Measurements from ENCODE around the gene PLXNC1. TPM values are rescaled to one million over a fixed set of nuclear protein-coding genes. Genes with fewer than 3 reads are reported as not detected.

Gene PLXNC1
- total RNA-seq, 1 donor from 2014 or later: 28.0 TPM

DNA sequence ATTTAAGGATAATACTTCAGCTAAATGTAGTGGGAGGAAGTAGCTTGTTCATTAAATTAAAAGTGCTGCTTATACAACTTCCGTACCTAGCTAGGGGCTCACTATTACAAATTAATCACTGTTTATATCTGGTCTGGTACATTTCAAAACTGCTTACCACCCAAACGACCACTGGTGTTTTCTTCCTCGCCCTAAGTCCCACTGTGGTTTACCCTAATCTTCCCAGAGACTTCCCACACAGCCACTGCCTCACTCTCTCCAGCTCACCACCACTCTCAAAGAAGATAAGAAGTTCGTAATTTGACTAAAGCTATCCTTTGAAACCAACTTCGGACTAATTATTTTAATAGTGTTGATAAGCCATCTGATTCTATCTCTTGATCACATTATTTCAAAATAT is 62.6 kb downstream of the PLXNC1 start:
- Histone ChIP-seq H3K9me3 (no peaks in the 10 kb centered on the region), H3K27ac (no peak overlapping the region), H3K36me3 (no peaks in the 10 kb centered on the region), H3K4me3 (no peak overlapping the region), H3K27me3 (ENCODE audit: low read depth) (no peaks in the 10 kb centered on the region), H3K4me1 (peaks cover 22% of the 10 kb centered on the region)
- TF ChIP-seq, protein P1, sequence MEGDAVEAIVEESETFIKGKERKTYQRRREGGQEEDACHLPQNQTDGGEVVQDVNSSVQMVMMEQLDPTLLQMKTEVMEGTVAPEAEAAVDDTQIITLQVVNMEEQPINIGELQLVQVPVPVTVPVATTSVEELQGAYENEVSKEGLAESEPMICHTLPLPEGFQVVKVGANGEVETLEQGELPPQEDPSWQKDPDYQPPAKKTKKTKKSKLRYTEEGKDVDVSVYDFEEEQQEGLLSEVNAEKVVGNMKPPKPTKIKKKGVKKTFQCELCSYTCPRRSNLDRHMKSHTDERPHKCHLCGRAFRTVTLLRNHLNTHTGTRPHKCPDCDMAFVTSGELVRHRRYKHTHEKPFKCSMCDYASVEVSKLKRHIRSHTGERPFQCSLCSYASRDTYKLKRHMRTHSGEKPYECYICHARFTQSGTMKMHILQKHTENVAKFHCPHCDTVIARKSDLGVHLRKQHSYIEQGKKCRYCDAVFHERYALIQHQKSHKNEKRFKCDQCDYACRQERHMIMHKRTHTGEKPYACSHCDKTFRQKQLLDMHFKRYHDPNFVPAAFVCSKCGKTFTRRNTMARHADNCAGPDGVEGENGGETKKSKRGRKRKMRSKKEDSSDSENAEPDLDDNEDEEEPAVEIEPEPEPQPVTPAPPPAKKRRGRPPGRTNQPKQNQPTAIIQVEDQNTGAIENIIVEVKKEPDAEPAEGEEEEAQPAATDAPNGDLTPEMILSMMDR (IDR thresholded peaks at IDR 0.05): no peak
- ATAC-seq (no peak), DNase-seq (no peak)
- intact Hi-C loops (cut with DNase I): no loop called here

DNA sequence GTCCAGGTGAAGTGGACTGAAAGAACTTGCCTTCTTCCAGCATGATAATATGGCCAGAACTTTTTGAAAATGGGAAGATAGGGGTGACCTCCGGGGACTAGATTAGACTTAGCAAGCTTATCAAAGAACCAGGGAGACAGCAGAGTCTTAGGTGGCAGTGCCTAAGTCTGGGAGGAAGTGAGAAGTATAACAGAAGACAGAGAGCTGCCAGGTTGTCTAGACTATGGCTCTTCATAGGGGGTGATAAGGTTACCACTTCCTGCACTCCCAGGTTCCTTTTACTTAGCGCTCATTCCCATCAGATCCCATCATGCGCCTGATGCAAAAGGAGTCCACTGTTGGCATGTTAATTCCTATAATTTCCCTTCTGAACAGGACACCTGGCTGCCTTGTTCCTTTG is 69.9 kb downstream of the PLXNC1 start:
- Histone ChIP-seq H3K27ac (no peak overlapping the region), H3K36me3 (peaks cover 8% of the 10 kb centered on the region), H3K9me3 (no peaks in the 10 kb centered on the region), H3K27me3 (ENCODE audit: low read depth) (no peaks in the 10 kb centered on the region), H3K4me3 (no peak overlapping the region), H3K4me1 (no peaks in the 10 kb centered on the region)
- DNase-seq (no peak), ATAC-seq (no peak)
- intact Hi-C loops (cut with DNase I): no loop called here
- TF ChIP-seq, protein P1 (IDR thresholded peaks at IDR 0.05): no peak

DNA sequence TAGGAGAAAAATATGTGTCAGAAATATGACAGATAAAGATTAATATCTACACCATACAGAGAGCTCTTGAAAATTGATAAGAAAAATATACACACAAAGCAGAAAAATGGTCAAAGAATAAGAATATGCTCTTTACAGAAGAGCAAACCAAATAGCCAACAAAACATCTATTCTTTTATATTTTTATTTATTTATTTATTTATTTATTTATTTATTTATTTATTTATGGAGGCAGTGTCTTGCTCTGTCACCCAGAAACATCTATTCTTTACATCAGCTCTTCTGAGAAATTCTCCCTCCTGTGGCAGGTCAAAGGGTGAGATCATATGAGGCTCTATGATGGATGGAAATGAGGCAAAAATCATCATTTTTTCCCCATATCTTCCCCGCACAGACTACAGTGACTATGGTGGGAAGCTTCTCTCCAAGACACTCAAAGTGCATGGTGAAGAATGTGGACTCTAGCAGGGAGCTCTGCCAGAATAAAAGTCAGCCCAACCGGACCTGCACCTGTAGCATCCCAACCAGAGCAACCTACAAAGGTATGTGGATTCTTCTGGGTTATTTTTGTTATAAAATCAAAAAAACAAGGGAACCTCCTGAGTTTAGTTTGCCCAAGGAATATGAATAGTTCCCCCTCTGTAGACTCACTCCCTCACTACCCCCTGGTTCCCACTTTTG is 71.4 kb downstream of the PLXNC1 start:
- Histone ChIP-seq H3K27me3 (ENCODE audit: low read depth) (no peaks in the 10 kb centered on the region), H3K4me3 (no peak overlapping the region), H3K4me1 (no peaks in the 10 kb centered on the region), H3K27ac (no peak overlapping the region), H3K9me3 (no peaks in the 10 kb centered on the region), H3K36me3 (peaks cover 13% of the 10 kb centered on the region)
- DNase-seq (no peak), ATAC-seq (no peak)
- intact Hi-C loops (cut with DNase I): no loop called here
- TF ChIP-seq, protein P1 (IDR thresholded peaks at IDR 0.05): no peak

DNA sequence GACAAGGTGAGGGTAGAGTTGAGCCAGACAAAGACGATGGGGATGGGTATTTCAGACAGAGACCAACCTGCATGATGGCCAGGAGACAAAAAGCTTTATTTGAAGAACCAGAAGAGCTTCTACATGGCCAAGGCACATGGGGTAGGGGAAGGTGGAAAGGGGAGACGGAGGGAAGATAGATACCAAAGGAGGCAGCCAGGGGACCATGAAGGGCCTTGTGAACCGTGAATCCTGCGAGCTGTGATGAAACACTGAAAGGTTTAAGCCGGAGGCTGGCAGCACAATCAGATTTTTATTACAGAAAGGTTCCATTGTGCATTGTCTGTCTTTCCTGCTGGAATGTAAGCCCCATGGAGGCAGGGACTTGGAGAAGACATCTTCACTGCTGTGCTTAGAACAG is 72.4 kb downstream of the PLXNC1 start:
- no peak for DNase-seq
- Histone ChIP-seq H3K9me3 (no peaks in the 10 kb centered on the region), H3K4me1 (no peaks in the 10 kb centered on the region), H3K4me3 (no peak overlapping the region), H3K27ac (no peak overlapping the region), H3K36me3 (peaks cover 17% of the 10 kb centered on the region), H3K27me3 (ENCODE audit: low read depth) (no peaks in the 10 kb centered on the region)
- no peak for ATAC-seq
- intact Hi-C loops (cut with DNase I): no loop called here
- TF ChIP-seq, protein P1 (IDR thresholded peaks at IDR 0.05): no peak

DNA sequence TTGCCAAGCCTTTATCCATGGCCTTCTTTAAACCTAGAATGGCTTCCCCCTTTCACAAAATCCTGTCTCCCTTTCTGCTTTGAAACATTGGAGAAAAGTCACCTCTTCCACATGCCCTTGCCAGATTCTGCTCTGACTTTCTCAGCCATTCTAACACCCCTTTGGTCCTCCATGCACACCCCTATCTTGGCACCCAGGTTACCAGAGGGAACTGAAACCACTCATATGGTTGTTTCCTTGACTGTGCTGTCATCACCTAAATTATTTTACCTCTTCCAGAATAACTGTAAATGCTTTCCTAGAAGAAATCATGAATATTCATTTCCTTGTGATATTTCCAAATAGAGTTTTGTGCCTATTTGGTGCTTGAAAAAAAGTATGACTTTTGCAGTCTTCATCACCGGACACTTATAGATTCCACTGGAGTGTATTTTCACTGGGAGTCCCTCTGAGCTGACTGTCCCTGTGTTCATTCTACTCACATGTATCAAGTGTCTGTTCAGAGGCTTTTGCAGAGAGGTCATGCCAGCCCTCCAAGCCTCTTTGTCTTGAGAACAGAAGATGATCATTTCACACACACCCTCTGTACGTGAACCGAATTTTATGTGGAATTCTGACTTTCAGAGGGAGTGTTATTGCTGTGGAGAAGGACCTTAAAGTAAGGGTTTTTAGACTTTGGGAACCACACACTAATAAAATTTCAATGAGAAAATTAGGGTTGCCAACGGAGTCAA is 74.1 kb downstream of the PLXNC1 start:
- intact Hi-C loops (cut with DNase I): no loop called here
- H3K27me3 ChIP-seq (ENCODE audit: low read depth): no peaks in the 10 kb centered on the region
- no peak for ATAC-seq
- DNase-seq: no peak
- no peaks in the 10 kb centered on the region for H3K4me1 ChIP-seq
- TF ChIP-seq, protein P1 (IDR thresholded peaks at IDR 0.05): no peak
- H3K36me3 ChIP-seq: peaks cover 17% of the 10 kb centered on the region
- H3K4me3 ChIP-seq: no peak overlapping the region
- no peak overlapping the region for H3K27ac ChIP-seq
- H3K9me3 ChIP-seq: no peaks in the 10 kb centered on the region
